ENCODE measurements around the gene DMAC2.
"Not testable (repeated sequence)": the region's sequence is repeated elsewhere in the genome, so short reads cannot be mapped to it uniquely, and the experiment has no call there.

DMAC2 gene

GRCh38 chr19:41422456-41422855 is 17.3 kb downstream of the DMAC2 start:
- DNase-seq (ENCODE audit: low read depth in 3 of 3), result no peak

GRCh38 chr19:41421973-41422372 is 17.7 kb downstream of the DMAC2 start:
- DNase-seq (ENCODE audit: low read depth in 3 of 3), result no peak

GRCh38 chr19:41421314-41421713 is 18.4 kb downstream of the DMAC2 start:
- no peak for DNase-seq (ENCODE audit: low read depth in 3 of 3)

GRCh38 chr19:41420101-41420880 is 19.4 kb downstream of the DMAC2 start:
- no peak for DNase-seq (ENCODE audit: low read depth in 3 of 3)

GRCh38 chr19:41416194-41416674 is 23.5 kb downstream of the DMAC2 start:
- no peak for DNase-seq (ENCODE audit: low read depth in 3 of 3)

- DNase-seq (ENCODE audit: low read depth in 3 of 3), result no peak
These were observed 24.5 kb downstream of the DMAC2 start for GRCh38 chr19:41415154-41415571.

GRCh38 chr19:41414461-41414860 is 25.3 kb downstream of the DMAC2 start:
- DNase-seq (ENCODE audit: low read depth in 3 of 3), result no peak

GRCh38 chr19:41413947-41414346 is 25.8 kb downstream of the DMAC2 start:
- DNase-seq (ENCODE audit: low read depth in 3 of 3), result no peak

- no peak for DNase-seq (ENCODE audit: low read depth in 3 of 3)
These were observed 26.8 kb downstream of the DMAC2 start for GRCh38 chr19:41412953-41413352.

- DNase-seq (ENCODE audit: low read depth in 3 of 3), result no peak
These were observed 27.8 kb downstream of the DMAC2 start for GRCh38 chr19:41411968-41412265.

- DNase-seq (ENCODE audit: low read depth in 3 of 3), result no peak
These were observed 28.4 kb downstream of the DMAC2 start for GRCh38 chr19:41411100-41411967.

GRCh38 chr19:41410336-41411054 is 29.2 kb downstream of the DMAC2 start:
- no peak for DNase-seq (ENCODE audit: low read depth in 3 of 3)

GRCh38 chr19:41409288-41409687 is 30.4 kb downstream of the DMAC2 start:
- DNase-seq (ENCODE audit: low read depth in 3 of 3), result no peak

- DNase-seq (ENCODE audit: low read depth in 3 of 3), result not testable (repeated sequence)
These were observed 30.9 kb downstream of the DMAC2 start for GRCh38 chr19:41408846-41409245.

- DNase-seq (ENCODE audit: low read depth in 3 of 3), result no peak
These were observed 31.5 kb downstream of the DMAC2 start for GRCh38 chr19:41408256-41408655.

GRCh38 chr19:41407271-41407670 is 32.4 kb downstream of the DMAC2 start:
- DNase-seq (ENCODE audit: low read depth in 3 of 3), result no peak

GRCh38 chr19:41405776-41406175 is 33.9 kb downstream of the DMAC2 start:
- no peak for DNase-seq (ENCODE audit: low read depth in 3 of 3)

GRCh38 chr19:41403181-41403970 is 36.3 kb downstream of the DMAC2 start:
- DNase-seq (ENCODE audit: low read depth in 3 of 3), result no peak

GRCh38 chr19:41402010-41402409 is 37.7 kb downstream of the DMAC2 start:
- no peak for DNase-seq (ENCODE audit: low read depth in 3 of 3)

GRCh38 chr19:41401483-41401882 is 38.2 kb downstream of the DMAC2 start:
- no peak for DNase-seq (ENCODE audit: low read depth in 3 of 3)

- DNase-seq (ENCODE audit: low read depth in 3 of 3), result no peak
These were observed 40.2 kb downstream of the DMAC2 start for GRCh38 chr19:41399525-41399924.
